GM21576 (cell line): ENCODE data around the gene IFNG.

Source experiments
- ATAC-seq: cut with Tn5 transposase; IDR thresholded peaks from one replicate; pipeline ENCODE4 v1.9.1; 2021; ENCODE audit warnings: mild to moderate bottlenecking, moderate library complexity; ENCODE audit not compliant: unreplicated experiment

Gene IFNG

GRCh38 chr12:68118096-68118755 lies 41.3 kb downstream of the IFNG start:
- no peak for ATAC-seq

- no peak for ATAC-seq
Measured at GRCh38 chr12:68117661-68118060, 41.9 kb downstream of the IFNG start.

GRCh38 chr12:68115281-68115680 lies 44.3 kb downstream of the IFNG start:
- ATAC-seq: no peak

GRCh38 chr12:68114606-68115005 lies 44.9 kb downstream of the IFNG start:
- ATAC-seq: no peak

GRCh38 chr12:68113644-68114043 lies 45.9 kb downstream of the IFNG start:
- no peak for ATAC-seq

GRCh38 chr12:68111995-68112394 lies 47.5 kb downstream of the IFNG start:
- no peak for ATAC-seq

GRCh38 chr12:68109444-68110217 lies 49.9 kb downstream of the IFNG start:
- ATAC-seq: no peak

GRCh38 chr12:68109001-68109400 lies 50.5 kb downstream of the IFNG start:
- no peak for ATAC-seq

GRCh38 chr12:68106660-68107059 lies 52.9 kb downstream of the IFNG start:
- ATAC-seq: no peak

GRCh38 chr12:68106160-68106559 lies 53.4 kb downstream of the IFNG start:
- no peak for ATAC-seq
